Stimulated activated CD4-positive, alpha-beta T cell treated with anti-CD3 and anti-CD28 coated beads, Interleukin-2, amount 100 ng/mL, for 4 hours (primary cell): ENCODE measurements around the gene SLC18B1.
"Not testable (repeated sequence)": the region's sequence is repeated elsewhere in the genome, so short reads cannot be mapped to it uniquely, and the experiment has no call there.

Source experiments
- DNase-seq: peaks from one replicate; pipeline ENCODE4 v3.0.0-alpha.2; 2020; ENCODE audit warnings: low read depth

Gene SLC18B1

GRCh38 chr6:132798869-132799538, 567 bp upstream of the SLC18B1 start:
- peak; percentile 64 for DNase-seq

- DNase-seq = no peak
Measured at GRCh38 chr6:132795461-132795860, 3.0 kb downstream of the SLC18B1 start.

GRCh38 chr6:132792510-132792909, 5.9 kb downstream of the SLC18B1 start:
- no peak for DNase-seq

- DNase-seq = no peak
Measured at GRCh38 chr6:132790450-132790849, 8.0 kb downstream of the SLC18B1 start.

- no peak for DNase-seq
Measured at GRCh38 chr6:132789396-132789776, 9.1 kb downstream of the SLC18B1 start.

- DNase-seq = no peak
Measured at GRCh38 chr6:132788658-132789395, 9.6 kb downstream of the SLC18B1 start.

GRCh38 chr6:132785936-132786335, 12.5 kb downstream of the SLC18B1 start:
- DNase-seq = no peak

- no peak for DNase-seq
Measured at GRCh38 chr6:132780770-132781371, 17.6 kb downstream of the SLC18B1 start.

- not testable (repeated sequence) for DNase-seq
Measured at GRCh38 chr6:132777881-132778280, 20.6 kb downstream of the SLC18B1 start.

GRCh38 chr6:132768051-132768517, 30.4 kb downstream of the SLC18B1 start:
- DNase-seq = no peak

- DNase-seq = no peak
Measured at GRCh38 chr6:132765560-132765959, 32.9 kb downstream of the SLC18B1 start.

GRCh38 chr6:132764370-132764769, 34.1 kb downstream of the SLC18B1 start:
- no peak for DNase-seq

GRCh38 chr6:132763269-132763668, 35.2 kb downstream of the SLC18B1 start:
- peak; percentile 23 for DNase-seq

GRCh38 chr6:132760256-132760655, 38.2 kb downstream of the SLC18B1 start:
- no peak for DNase-seq

- DNase-seq = no peak
Measured at GRCh38 chr6:132758689-132759088, 39.7 kb downstream of the SLC18B1 start.

- no peak for DNase-seq
Measured at GRCh38 chr6:132752255-132752654, 46.2 kb downstream of the SLC18B1 start.

- no peak for DNase-seq
Measured at GRCh38 chr6:132751828-132752227, 46.6 kb downstream of the SLC18B1 start.

GRCh38 chr6:132751306-132751705, 47.1 kb downstream of the SLC18B1 start:
- DNase-seq = no peak

GRCh38 chr6:132750455-132751248, 47.8 kb downstream of the SLC18B1 start:
- DNase-seq = no peak

- DNase-seq = no peak
Measured at GRCh38 chr6:132749111-132749510, 49.3 kb downstream of the SLC18B1 start.

- DNase-seq = no peak
Measured at GRCh38 chr6:132748446-132748845, 50.0 kb downstream of the SLC18B1 start.

GRCh38 chr6:132746048-132746447, 52.4 kb downstream of the SLC18B1 start:
- DNase-seq = no peak
